Loucy (cell line): ENCODE data around the gene TPK1.

Source experiments
- H2AFZ ChIP-seq: fragments of 200-600 bp; sonication (generic); 2 replicates; pipeline ENCODE4 v1.6.0; 2016; ENCODE audit warnings: antibody characterized with exemption, mild to moderate bottlenecking, low read length, moderate library complexity
- H3F3A ChIP-seq: fragments of 200-600 bp; 2 replicates; pipeline ENCODE4 v1.6.0; 2016; ENCODE audit warnings: antibody characterized with exemption, low read depth, mild to moderate bottlenecking
- H3K27me3 ChIP-seq: fragments of 200-600 bp; sonication (generic); 2 replicates; pipeline ENCODE4 v1.6.1; 2014; ENCODE audit warnings: low read length, mild to moderate bottlenecking; ENCODE audit not compliant: insufficient read depth, poor library complexity, severe bottlenecking
- H3K36me3 ChIP-seq: fragments of 200-600 bp; sonication (generic); 2 replicates; pipeline ENCODE4 v1.6.1; 2016; ENCODE audit warnings: low read length; ENCODE audit not compliant: insufficient read depth
- H3K4me1 ChIP-seq: fragments of 200-600 bp; sonication (generic); 2 replicates; pipeline ENCODE4 v1.5.1; 2014; ENCODE audit warnings: low read length, mild to moderate bottlenecking; ENCODE audit not compliant: insufficient read depth, poor library complexity, severe bottlenecking
- H3K4me2 ChIP-seq: fragments of 200-600 bp; sonication (generic); 2 replicates; pipeline ENCODE4 v1.6.0; 2014; ENCODE audit warnings: antibody characterized with exemption, low read length, low read depth, mild to moderate bottlenecking; ENCODE audit not compliant: poor library complexity, severe bottlenecking
- H3K4me3 ChIP-seq: fragments of 200-600 bp; sonication (generic); 2 replicates; pipeline ENCODE4 v1.5.1; 2014; ENCODE audit warnings: low read length, mild to moderate bottlenecking, mixed read lengths; ENCODE audit not compliant: poor library complexity, severe bottlenecking
- H3K79me2 ChIP-seq: fragments of 200-600 bp; sonication (generic); 2 replicates; pipeline ENCODE4 v1.6.1; 2014; ENCODE audit warnings: low read length; ENCODE audit not compliant: insufficient read depth
- H3K9ac ChIP-seq: fragments of 200-600 bp; sonication (generic); 2 replicates; pipeline ENCODE4 v1.6.0; 2014; ENCODE audit warnings: mild to moderate bottlenecking, low read depth, low read length, moderate library complexity; ENCODE audit not compliant: poor library complexity, severe bottlenecking
- H3K9me2 ChIP-seq: fragments of 200-600 bp; sonication (generic); replicated peaks from 2 replicates; pipeline ENCODE4 v1.6.1; 2016; ENCODE audit warnings: low read depth, low read length, mixed read lengths
- H3K9me3 ChIP-seq: fragments of 200-600 bp; sonication (generic); 2 replicates; pipeline ENCODE4 v1.6.1; 2014; ENCODE audit warnings: mild to moderate bottlenecking, antibody characterized with exemption, low read length, low read depth; ENCODE audit not compliant: insufficient read depth
- H4K20me1 ChIP-seq: fragments of 200-600 bp; sonication (generic); 2 replicates; pipeline ENCODE4 v1.6.0; 2014; ENCODE audit warnings: antibody characterized with exemption, low read length, mild to moderate bottlenecking; ENCODE audit not compliant: insufficient read depth, poor library complexity, severe bottlenecking
- EZH2phosphoT487 ChIP-seq: fragments of 200-600 bp; IDR thresholded peaks from 2 replicates; pipeline ENCODE4 v1.6.1; 2018; ENCODE audit warnings: antibody characterized with exemption, mild to moderate bottlenecking, moderate library complexity, borderline replicate concordance
- TF ChIP-seq, protein P1 (sequence below): fragments of 200-600 bp; sonication (generic); conservative IDR thresholded peaks from 2 replicates; pipeline ENCODE4 v1.5.1; 2014; ENCODE audit warnings: mild to moderate bottlenecking, antibody characterized with exemption, low read length

TPK1 gene

DNA sequence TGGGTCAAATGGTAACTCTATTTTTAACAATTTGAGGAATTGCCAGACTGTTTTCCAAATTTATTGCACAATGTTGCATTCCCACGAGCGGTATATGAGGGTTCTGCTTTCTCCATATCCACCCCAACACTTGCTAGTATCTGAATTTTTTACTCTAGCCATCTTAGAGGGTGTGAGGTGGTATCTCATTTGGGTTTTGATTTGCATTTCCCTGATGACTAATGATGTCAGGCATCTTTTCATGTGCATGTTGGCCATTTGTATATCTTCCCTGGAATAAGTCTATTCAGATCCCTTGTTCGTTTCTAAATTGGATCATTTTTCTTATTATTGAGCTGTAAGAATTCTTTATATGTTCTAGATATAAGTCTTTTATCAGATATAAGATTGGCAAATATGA lies 97.7 kb downstream of the TPK1 start:
- no peaks in the 10 kb centered on the region for H3K9me3 ChIP-seq
- H3K4me3 ChIP-seq: no peak overlapping the region
- TF ChIP-seq, protein P1, sequence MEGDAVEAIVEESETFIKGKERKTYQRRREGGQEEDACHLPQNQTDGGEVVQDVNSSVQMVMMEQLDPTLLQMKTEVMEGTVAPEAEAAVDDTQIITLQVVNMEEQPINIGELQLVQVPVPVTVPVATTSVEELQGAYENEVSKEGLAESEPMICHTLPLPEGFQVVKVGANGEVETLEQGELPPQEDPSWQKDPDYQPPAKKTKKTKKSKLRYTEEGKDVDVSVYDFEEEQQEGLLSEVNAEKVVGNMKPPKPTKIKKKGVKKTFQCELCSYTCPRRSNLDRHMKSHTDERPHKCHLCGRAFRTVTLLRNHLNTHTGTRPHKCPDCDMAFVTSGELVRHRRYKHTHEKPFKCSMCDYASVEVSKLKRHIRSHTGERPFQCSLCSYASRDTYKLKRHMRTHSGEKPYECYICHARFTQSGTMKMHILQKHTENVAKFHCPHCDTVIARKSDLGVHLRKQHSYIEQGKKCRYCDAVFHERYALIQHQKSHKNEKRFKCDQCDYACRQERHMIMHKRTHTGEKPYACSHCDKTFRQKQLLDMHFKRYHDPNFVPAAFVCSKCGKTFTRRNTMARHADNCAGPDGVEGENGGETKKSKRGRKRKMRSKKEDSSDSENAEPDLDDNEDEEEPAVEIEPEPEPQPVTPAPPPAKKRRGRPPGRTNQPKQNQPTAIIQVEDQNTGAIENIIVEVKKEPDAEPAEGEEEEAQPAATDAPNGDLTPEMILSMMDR: no peak
- no peak for TF ChIP-seq EZH2phosphoT487
- H3K9ac ChIP-seq: no peak overlapping the region
- no peaks in the 10 kb centered on the region for H3K79me2 ChIP-seq
- no peaks in the 10 kb centered on the region for H3K4me1 ChIP-seq
- H3K36me3 ChIP-seq: no peaks in the 10 kb centered on the region
- H2AFZ ChIP-seq: no peak overlapping the region
- H3K27me3 ChIP-seq: no peaks in the 10 kb centered on the region
- H3K4me2 ChIP-seq: no peak overlapping the region
- H3F3A ChIP-seq: no peaks in the 10 kb centered on the region
- no peaks in the 10 kb centered on the region for H4K20me1 ChIP-seq
- H3K9me2 ChIP-seq: no peaks in the 10 kb centered on the region

GRCh38 chr7:144736880-144737493 lies 98.9 kb downstream of the TPK1 start:
- Histone ChIP-seq H4K20me1 (no peaks in the 10 kb centered on the region), H3K9me2 (no peaks in the 10 kb centered on the region), H3K9ac (no peak overlapping the region), H3K4me3 (no peak overlapping the region), H3K4me2 (no peak overlapping the region), H2AFZ (no peak overlapping the region), H3F3A (no peaks in the 10 kb centered on the region), H3K4me1 (no peaks in the 10 kb centered on the region), H3K9me3 (no peaks in the 10 kb centered on the region), H3K36me3 (no peaks in the 10 kb centered on the region), H3K27me3 (no peaks in the 10 kb centered on the region), H3K79me2 (no peaks in the 10 kb centered on the region)
- no peak for TF ChIP-seq EZH2phosphoT487

- H3K4me1 ChIP-seq: no peaks in the 10 kb centered on the region
- no peaks in the 10 kb centered on the region for H3K79me2 ChIP-seq
- H3K9me2 ChIP-seq: no peaks in the 10 kb centered on the region
- H3K36me3 ChIP-seq: no peaks in the 10 kb centered on the region
- TF ChIP-seq, protein P1: no peak
- no peak for TF ChIP-seq EZH2phosphoT487
- H4K20me1 ChIP-seq: no peaks in the 10 kb centered on the region
- H3K4me2 ChIP-seq: no peak overlapping the region
- no peak overlapping the region for H2AFZ ChIP-seq
- H3K9ac ChIP-seq: no peak overlapping the region
- no peaks in the 10 kb centered on the region for H3K9me3 ChIP-seq
- H3F3A ChIP-seq: no peaks in the 10 kb centered on the region
- no peaks in the 10 kb centered on the region for H3K27me3 ChIP-seq
- no peak overlapping the region for H3K4me3 ChIP-seq
These were observed 100.2 kb downstream of the TPK1 start for GRCh38 chr7:144735505-144736276.
